ENCODE results near the gene CADM3.

The CADM3 gene

GRCh38 chr1:159175571-159175970, 4.2 kb downstream of the CADM3 start:
- no peak for DNase-seq

GRCh38 chr1:159177272-159177907, 6.0 kb downstream of the CADM3 start:
- peak; percentile 28 to 29 for DNase-seq

GRCh38 chr1:159179906-159180305, 8.5 kb downstream of the CADM3 start:
- DNase-seq, result no peak

- no peak for DNase-seq
These were observed 9.1 kb downstream of the CADM3 start for GRCh38 chr1:159180516-159180915.

- no peak for DNase-seq
These were observed 10.1 kb downstream of the CADM3 start for GRCh38 chr1:159181328-159182024.

GRCh38 chr1:159184201-159184600, 12.8 kb downstream of the CADM3 start:
- no peak for DNase-seq

GRCh38 chr1:159185121-159185520, 13.7 kb downstream of the CADM3 start:
- DNase-seq, result no peak

- no peak for DNase-seq
These were observed 15.6 kb downstream of the CADM3 start for GRCh38 chr1:159187033-159187432.

- no peak for DNase-seq
These were observed 16.4 kb downstream of the CADM3 start for GRCh38 chr1:159187647-159188374.

- peak in 1 of 2 experiments; percentile 31 for DNase-seq
These were observed 17.0 kb downstream of the CADM3 start for GRCh38 chr1:159188375-159188788.

GRCh38 chr1:159190441-159190840, 19.0 kb downstream of the CADM3 start:
- DNase-seq, result no peak

- DNase-seq, result no peak
These were observed 25.1 kb downstream of the CADM3 start for GRCh38 chr1:159196543-159196942.

GRCh38 chr1:159197561-159198557, 26.4 kb downstream of the CADM3 start:
- peak; percentile 74 to 78 for DNase-seq

GRCh38 chr1:159199901-159200300, 28.5 kb downstream of the CADM3 start:
- DNase-seq, result no peak

- no peak for DNase-seq
These were observed 29.4 kb downstream of the CADM3 start for GRCh38 chr1:159200769-159201168.

- DNase-seq, result no peak
These were observed 30.2 kb downstream of the CADM3 start for GRCh38 chr1:159201642-159202041.

GRCh38 chr1:159203610-159204009, 32.2 kb downstream of the CADM3 start:
- no peak for DNase-seq

GRCh38 chr1:159204161-159205141, 33.0 kb downstream of the CADM3 start, which contains the start of gene ACKR1:
TSS of gene ACKR1 (plus strand) at chr1:159204875. CDS start at chr1:159204960, 85 bp downstream.
- no peak for DNase-seq

GRCh38 chr1:159205225-159205624, 33.8 kb downstream of the CADM3 start:
- no peak for DNase-seq

GRCh38 chr1:159206110-159206509, 34.7 kb downstream of the CADM3 start:
- no peak for DNase-seq

- no peak for DNase-seq
These were observed 35.7 kb downstream of the CADM3 start for GRCh38 chr1:159207080-159207479.

Data from activated T-cell treated with anti-CD3 and anti-CD28 coated beads, Interleukin-2, amount 50 U/mL, for 48 hours (primary cell).